Gastroesophageal sphincter (tissue), 3 donors: ENCODE results near the gene NEURL1.

Experiments used
- CTCF ChIP-seq, 4 experiments: fragments of 200-600 bp in 2 of 4; fragments of 450-650 bp in 2 of 4; sonication (generic) in 1 of 4; IDR thresholded peaks; one replicate each; pipeline ENCODE4 v1.5.1; 2017 to 2019; ENCODE audit warnings: antibody characterized with exemption in 4 of 4, mild to moderate bottlenecking in 2 of 4, moderate library complexity in 2 of 4
- POLR2A ChIP-seq, 2 donors: fragments of 450-650 bp; IDR thresholded peaks; one replicate each; pipeline ENCODE4 v1.6.1; 2017; ENCODE audit warnings: antibody characterized with exemption in 2 of 2, mild to moderate bottlenecking in 2 of 2, moderate library complexity in 1 of 2

- TF ChIP-seq CTCF (IDR thresholded peaks at IDR 0.05) (no peak), POLR2A (IDR thresholded peaks at IDR 0.05) (no peak)
These were observed 121.0 kb downstream of the NEURL1 start for GRCh38 chr10:103614306-103615158.
